HL-60/S4 (cell line): ENCODE data around the gene PPIL4.

Source experiments
- in situ Hi-C: fragments of 300-500 bp; cut with MboI; formaldehyde crosslinking; loops from 2 replicates; pipeline ENCODE4 v1.14.3; 2022; ENCODE audit warnings: low sequenced_read_pairs

PPIL4 gene

GRCh38 chr6:149545754-149546471 lies at the start of gene PPIL4:
Gene PPIL4, minus strand, starts transcription at chr6:149546043. Its CDS starts 38 bp downstream, at chr6:149546005.
- in situ Hi-C loops: no loop called here

DNA sequence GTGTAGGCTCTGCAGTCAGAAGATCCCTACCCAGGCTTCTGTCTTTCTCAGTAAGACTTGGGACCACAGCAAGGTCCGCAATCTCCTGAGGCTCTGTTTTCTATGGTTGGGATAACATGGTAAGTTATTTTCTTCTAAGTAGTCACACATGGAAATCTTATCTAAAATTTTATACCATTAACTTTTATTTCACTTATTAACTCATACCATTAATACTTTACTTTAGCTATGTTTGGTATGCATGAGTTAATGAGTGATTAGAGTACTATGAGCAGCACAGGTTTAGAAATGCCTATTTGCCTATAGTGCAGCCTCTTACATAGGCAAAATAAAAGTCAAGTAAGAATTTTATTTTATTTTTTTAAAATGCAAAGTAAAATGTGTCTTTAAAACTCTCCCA lies 47.6 kb upstream of the PPIL4 start:
- in situ Hi-C loops: no loop called here

DNA sequence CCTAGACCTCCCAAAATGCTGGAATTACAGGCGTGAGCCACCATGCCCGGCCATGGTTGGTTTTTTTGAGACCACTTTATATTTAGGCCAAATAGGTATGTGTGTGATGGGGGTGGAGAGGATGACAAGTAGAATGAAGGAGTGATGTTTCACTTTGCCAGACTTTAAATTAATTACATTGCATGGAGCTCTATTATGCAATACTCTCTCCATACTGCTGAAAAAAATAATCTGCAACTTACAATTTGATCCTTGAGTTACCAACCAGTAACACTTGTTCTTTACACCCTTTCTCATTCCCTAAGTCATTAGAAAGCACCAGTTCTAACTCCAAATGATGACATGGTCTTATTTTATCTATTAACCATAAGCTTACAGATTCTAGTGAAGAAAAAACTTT lies 47.1 kb upstream of the PPIL4 start:
- in situ Hi-C loops: no loop called here

DNA sequence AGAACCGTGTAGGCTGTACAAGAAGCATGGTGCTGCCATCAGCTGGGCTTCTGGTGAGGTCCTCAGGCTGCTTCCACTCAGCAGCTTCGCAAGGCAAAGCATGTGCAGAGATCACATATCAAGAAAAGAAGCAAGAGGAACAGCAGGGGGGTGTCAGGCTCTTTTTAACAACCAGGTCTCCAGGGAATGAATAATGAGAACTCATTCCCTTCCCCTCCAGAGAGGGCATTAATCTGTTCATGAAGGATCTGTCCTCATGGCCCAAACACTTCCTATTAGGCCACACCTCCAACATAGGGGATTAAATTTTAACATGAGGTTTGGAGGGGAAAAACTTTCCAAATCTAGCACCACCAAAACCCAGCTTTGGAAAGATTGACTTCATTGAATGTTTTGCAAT lies 40.3 kb upstream of the PPIL4 start:
- in situ Hi-C loops: no loop called here

- in situ Hi-C loops: no loop called here
Observed at GRCh38 chr6:149581349-149581748, 35.5 kb upstream of the PPIL4 start.

- in situ Hi-C loops: no loop called here
Observed at GRCh38 chr6:149580880-149581279, 35.0 kb upstream of the PPIL4 start.

DNA sequence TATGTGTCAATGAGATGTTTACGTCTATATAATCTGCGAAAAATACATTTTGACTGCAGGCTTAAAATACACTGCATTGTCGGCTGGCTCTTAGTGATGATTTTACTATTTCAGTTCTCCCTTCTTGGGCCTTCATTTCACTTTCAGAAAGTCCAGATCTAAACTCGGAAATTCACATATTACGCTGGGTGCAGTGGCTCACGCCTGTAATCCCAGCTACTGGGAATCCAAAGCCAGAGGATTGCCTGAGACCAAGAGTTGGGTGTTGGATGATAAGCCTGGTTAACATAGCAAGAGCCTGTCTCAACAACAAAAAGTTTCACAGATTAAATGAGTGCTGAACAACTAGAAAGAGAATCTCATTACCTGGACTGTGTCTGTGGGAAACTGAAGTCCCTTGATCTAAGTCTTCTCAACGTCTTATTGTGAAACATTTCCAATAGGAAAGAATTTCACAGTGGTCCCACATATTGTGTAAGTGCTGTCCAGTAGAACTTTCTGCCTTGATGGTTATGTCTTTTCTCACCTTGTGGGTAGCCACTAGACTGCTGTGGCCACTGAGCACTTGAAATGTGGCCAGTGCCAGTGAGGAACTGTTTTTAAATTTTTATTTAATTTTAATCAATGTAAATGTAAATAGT lies 22.2 kb upstream of the PPIL4 start:
- in situ Hi-C loops: no loop called here

DNA sequence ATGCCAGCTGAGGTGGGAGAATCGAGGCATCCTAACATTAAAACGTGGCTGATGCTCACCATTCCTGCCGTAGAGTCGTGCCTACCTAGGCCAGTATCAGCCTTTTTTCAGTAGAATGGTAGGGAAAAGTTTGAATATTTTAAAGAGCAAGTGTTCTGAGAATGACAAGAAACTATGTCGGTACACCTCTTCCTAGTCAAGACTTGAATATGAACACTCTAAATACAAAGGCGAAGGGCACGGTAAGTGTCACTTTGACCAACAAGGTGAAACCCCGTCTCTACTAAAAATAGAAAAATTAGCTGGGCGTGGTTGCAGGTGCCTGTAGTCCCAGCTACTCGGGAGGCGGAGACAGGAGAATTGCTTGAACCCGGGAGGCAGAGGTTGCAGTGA lies 21.3 kb upstream of the PPIL4 start:
- in situ Hi-C loops: no loop called here

DNA sequence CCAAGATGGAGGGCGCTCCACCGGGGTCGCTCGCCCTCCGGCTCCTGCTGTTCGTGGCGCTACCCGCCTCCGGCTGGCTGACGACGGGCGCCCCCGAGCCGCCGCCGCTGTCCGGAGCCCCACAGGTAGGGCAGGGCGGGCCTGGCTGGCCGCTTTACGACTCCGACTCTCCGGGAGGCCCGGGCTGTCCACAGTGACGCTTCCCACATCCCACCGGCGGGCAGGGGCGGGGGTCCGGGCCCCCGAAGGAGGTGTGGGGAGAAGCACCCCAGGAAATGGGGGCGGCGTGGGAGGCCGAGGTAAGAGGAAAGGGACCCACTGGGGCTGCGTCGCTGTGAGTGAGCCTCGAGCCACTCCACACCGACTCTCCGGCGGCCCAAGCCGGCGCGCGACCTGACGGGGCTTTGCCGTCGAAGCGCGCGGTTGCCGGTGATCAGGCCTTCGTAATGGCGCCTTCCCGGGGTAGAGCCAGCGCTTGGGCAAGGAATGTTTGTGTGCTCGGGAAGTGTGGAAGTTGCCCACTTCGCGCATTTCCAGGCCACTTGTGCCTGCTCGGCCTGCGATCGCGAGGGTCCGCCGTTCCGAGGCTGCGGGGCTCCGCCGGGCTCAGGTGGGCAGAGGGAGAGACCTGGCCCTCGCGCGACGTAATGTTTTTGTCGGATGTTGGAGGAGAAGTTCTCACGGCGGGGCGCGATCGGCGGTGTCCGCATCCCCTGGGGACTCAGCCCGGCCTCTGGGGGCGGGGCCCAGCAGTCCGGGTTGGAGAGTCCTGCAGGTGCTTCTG lies 20.8 kb upstream of the PPIL4 start:
- in situ Hi-C loops: no loop called here

- in situ Hi-C loops: no loop called here
Observed at GRCh38 chr6:149565527-149566409, 19.9 kb upstream of the PPIL4 start, which contains the start of gene GINM1. Gene GINM1, plus strand, starts transcription at chr6:149566375. Its CDS starts 40 bp downstream, at chr6:149566415.

DNA sequence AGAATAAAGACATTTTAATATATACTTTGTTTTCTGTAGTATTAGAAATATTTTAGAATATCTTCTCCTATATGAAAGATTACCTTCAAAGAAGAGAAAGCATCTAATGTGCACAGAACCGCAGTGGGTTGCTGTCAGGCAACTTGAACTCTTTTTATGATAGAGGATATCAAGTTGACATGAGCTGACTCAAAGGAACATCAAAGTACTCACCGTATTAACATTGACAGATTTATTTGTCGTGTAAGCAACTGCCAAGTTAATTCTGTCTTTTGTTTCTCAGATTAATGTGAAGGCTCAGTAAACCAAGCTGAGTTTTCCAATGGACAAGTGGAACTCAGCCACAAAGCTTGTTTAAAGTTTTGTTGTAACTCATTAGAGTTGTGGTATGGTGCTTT lies 18.1 kb upstream of the PPIL4 start:
- in situ Hi-C loops: no loop called here

DNA sequence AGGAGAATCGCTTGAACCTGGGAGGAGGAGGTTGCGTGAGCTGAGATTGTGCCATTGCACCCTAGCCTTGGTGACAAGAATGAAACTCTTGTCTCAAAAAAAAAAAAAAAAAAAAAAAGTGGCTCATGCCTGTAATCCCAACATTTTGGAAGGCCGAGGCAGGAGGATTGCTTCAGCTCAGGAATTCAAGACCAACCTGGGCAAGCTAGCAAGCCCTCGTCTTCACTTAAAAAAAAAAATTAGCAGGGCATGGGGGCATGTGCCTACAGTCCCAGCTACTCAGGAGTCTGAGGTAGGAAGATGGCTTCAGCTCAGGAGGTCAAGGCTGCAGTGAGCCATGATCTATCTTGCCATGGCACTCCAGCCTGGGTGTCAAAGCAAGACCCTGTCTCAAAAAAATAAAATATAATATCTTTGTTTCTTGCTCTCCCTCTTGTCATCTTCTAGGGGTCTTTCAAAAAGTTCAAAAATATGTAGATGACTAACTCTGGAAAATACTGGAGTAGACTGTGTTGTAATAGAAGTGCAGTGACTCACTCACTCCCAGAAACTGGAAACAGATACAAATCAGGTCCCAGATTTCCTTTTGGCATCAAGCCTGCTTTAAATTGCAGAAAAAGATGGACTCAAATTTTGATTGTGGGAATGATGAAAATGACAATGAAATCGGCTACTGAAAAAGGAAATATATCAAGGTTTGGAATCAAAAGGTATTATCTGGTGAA lies 17.5 kb upstream of the PPIL4 start:
- in situ Hi-C loops: no loop called here

- in situ Hi-C loops: no loop called here
Observed at GRCh38 chr6:149560736-149561135, 14.9 kb upstream of the PPIL4 start.

DNA sequence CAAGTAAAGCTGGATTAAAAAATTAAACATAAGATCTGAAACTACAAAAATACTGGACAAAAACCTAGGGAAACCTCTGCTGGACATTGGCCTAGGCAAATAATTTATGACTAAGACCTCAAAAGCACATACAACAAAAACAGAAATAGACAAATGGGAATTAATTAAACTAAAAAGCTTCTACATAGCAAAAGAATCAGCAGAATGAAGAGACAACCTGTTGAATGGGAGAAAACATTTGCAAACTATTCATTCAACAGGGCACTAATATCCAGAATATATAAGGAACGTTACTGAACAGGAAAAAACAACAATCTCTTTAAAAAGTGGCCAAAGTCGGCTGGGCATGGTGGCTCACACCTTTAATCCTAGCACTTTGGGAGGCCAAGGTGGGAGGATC lies 13.5 kb upstream of the PPIL4 start:
- in situ Hi-C loops: no loop called here

GRCh38 chr6:149558029-149558428 lies 12.2 kb upstream of the PPIL4 start:
- in situ Hi-C loops: no loop called here

GRCh38 chr6:149551920-149552319 lies 6.1 kb upstream of the PPIL4 start:
- in situ Hi-C loops: no loop called here

GRCh38 chr6:149545258-149545753 lies 537 bp downstream of the PPIL4 start:
- in situ Hi-C loops: no loop called here

- in situ Hi-C loops: no loop called here
Observed at GRCh38 chr6:149544646-149545257, 1.1 kb downstream of the PPIL4 start.

- in situ Hi-C loops: no loop called here
Observed at GRCh38 chr6:149541139-149541538, 4.7 kb downstream of the PPIL4 start.

DNA sequence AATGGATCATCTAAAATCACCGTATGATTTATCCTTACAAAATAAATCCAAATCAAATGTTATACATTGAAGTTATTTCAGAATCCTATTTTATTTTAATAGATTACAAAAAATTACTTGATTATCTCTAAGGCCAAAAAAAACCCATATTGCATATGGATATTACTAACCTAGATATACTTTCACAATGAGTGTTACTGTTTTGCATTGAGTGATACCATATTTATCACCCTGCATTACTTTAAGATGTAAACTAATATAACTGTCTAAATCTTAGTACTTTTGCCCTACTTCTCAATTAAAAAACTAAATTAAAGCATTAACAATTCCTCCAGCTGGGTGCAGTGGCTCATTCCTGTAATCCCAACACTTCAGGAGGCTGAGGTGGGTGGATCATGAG lies 11.1 kb downstream of the PPIL4 start:
- in situ Hi-C loops: no loop called here
